IMR-90 (cell line): ENCODE results near the gene HADHB.
"Not testable (repeated sequence)": the region's sequence is repeated elsewhere in the genome, so short reads cannot be mapped to it uniquely, and the experiment has no call there.

Experiments
- MAZ ChIP-seq: IDR thresholded peaks from 2 replicates; pipeline ENCODE4 v1.6.1; 2012; ENCODE audit warnings: low read depth, mild to moderate bottlenecking, low read length, improper control_type of control experiment, moderate library complexity, borderline replicate concordance
- TF ChIP-seq, protein P1 (sequence below): conservative IDR thresholded peaks from 2 replicates; pipeline ENCODE4 v1.5.1; 2012; ENCODE audit warnings: mild to moderate bottlenecking, low read depth, low read length, improper control_type of control experiment

DNA sequence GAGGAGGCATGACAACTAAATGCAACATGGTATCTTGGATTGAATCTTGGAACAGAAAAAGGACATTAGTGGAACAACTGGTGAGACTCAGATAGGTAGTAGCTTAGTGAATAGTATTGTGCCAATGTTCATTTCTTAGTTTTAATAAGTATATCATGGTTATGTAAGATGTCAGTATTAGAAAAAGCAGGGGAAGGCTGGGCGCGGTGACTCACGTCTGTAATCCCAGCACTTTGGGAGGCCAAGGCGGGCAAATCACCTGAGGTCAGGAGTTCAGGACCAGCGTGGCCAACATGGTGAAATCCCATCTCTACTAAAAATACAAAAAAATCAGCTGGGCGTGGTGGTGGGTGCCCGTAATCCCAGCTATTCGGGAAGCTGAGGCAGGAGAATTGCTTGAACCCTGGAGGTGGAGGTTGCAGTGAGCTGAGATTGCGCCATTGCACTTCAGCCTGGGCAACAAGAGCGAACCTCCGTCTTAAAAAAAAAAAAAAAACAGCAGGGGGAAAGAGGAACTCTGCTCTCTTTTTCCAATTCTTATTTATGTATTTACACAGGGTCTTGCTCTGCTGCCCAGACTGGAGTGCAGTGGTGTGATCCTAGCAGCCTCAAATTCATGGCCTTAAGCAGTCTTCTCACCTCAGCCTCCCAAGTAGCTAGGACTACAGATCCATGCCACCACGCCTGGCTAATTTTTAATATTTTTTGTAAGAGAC, 24.1 kb downstream of the HADHB start:
- TF ChIP-seq, protein P1, sequence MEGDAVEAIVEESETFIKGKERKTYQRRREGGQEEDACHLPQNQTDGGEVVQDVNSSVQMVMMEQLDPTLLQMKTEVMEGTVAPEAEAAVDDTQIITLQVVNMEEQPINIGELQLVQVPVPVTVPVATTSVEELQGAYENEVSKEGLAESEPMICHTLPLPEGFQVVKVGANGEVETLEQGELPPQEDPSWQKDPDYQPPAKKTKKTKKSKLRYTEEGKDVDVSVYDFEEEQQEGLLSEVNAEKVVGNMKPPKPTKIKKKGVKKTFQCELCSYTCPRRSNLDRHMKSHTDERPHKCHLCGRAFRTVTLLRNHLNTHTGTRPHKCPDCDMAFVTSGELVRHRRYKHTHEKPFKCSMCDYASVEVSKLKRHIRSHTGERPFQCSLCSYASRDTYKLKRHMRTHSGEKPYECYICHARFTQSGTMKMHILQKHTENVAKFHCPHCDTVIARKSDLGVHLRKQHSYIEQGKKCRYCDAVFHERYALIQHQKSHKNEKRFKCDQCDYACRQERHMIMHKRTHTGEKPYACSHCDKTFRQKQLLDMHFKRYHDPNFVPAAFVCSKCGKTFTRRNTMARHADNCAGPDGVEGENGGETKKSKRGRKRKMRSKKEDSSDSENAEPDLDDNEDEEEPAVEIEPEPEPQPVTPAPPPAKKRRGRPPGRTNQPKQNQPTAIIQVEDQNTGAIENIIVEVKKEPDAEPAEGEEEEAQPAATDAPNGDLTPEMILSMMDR, result not testable (repeated sequence)
- TF ChIP-seq MAZ, result not testable (repeated sequence)
